Natural killer cell (primary cell): Measurements from ENCODE around the gene OLA1. TPM values are rescaled to one million over a fixed set of nuclear protein-coding genes. Genes with fewer than 3 reads are reported as not detected.

Experiments used
- ATAC-seq, 3 donors: fragments of 150-1000 bp in 2 of 3; fragments of 200-7000 bp in 1 of 3; cut with Tn5 transposase; 1 replicate in 1 of 3; 2 replicates in 2 of 3; pipeline ENCODE4 v1.10.0; 2021; ENCODE audit warnings: mild to moderate bottlenecking in 2 of 3, moderate library complexity in 2 of 3
- DNase-seq, 2 donors: peaks; one replicate each; pipeline versions ENCODE4 v3.0.0 to v3.0.0-alpha.2; 2013 to 2021; ENCODE audit warnings: mixed read lengths in 1 of 2
- H3K27ac ChIP-seq: one replicate; pipeline ENCODE4 v1.5.1; 2013; ENCODE audit warnings: mild to moderate bottlenecking, low read length
- H3K27me3 ChIP-seq: one replicate; pipeline ENCODE4 v1.6.1; 2013; ENCODE audit warnings: low read length; ENCODE audit not compliant: control insufficient read depth, insufficient read depth
- H3K36me3 ChIP-seq: one replicate; pipeline ENCODE4 v1.6.1; 2013; ENCODE audit warnings: low read length; ENCODE audit not compliant: control insufficient read depth, insufficient read depth
- H3K4me1 ChIP-seq: one replicate; pipeline ENCODE4 v1.6.1; 2013; ENCODE audit warnings: low read length; ENCODE audit not compliant: control insufficient read depth, insufficient read depth
- H3K4me3 ChIP-seq: one replicate; pipeline ENCODE4 v1.5.1; 2013; ENCODE audit warnings: low read length
- H3K9me3 ChIP-seq: one replicate; pipeline ENCODE4 v1.6.1; 2013; ENCODE audit warnings: low read length; ENCODE audit not compliant: control insufficient read depth, insufficient read depth
- H3K27ac Mint-ChIP-seq, 2 donors: one replicate each; pipeline ENCODE4 v1.8.0; 2022; ENCODE audit warnings: mild to moderate bottlenecking in 2 of 2, mixed read lengths in 2 of 2, moderate library complexity in 1 of 2
- H3K27me3 Mint-ChIP-seq, 2 donors: one replicate each; pipeline ENCODE4 v1.8.0; 2022; ENCODE audit warnings: low read depth in 2 of 2, mixed read lengths in 2 of 2
- H3K36me3 Mint-ChIP-seq: one replicate; pipeline ENCODE4 v1.8.0; 2022; ENCODE audit warnings: mixed read lengths
- H3K4me1 Mint-ChIP-seq, 2 donors: one replicate each; pipeline ENCODE4 v1.8.0; 2022; ENCODE audit warnings: mixed read lengths in 2 of 2
- H3K4me3 Mint-ChIP-seq: one replicate; pipeline ENCODE4 v1.8.0; 2022; ENCODE audit warnings: mild to moderate bottlenecking, moderate library complexity, mixed read lengths
- H3K9me3 Mint-ChIP-seq, 2 donors: one replicate each; pipeline ENCODE4 v1.8.0; 2022; ENCODE audit warnings: mixed read lengths in 2 of 2
- CTCF ChIP-seq: fragments of 200-600 bp; IDR thresholded peaks from one replicate; pipeline ENCODE4 v1.8.0; 2022; ENCODE audit warnings: antibody characterized with exemption
- WGBS: methylation state at CpG from one replicate; pipeline ENCODE4 v1.1.7; 2013; ENCODE audit warnings: missing lambda C conversion rate; ENCODE audit not compliant: insufficient coverage; 5-methylcytosine and 5-hydroxymethylcytosine counted together
- intact Hi-C: fragments of 100-400 bp; cut with micrococcal nuclease; formaldehyde crosslinking; loops from one replicate; pipeline ENCODE4 v1.14.2; 2022
- total RNA-seq, 4 donors: library from RNA; stranded (reverse); fragments of 120-200 nt in 1 of 4; gene quantifications; one replicate each; pipeline versions ENCODE4 v1.2.3 to v1.2.4, GENCODE V29; 2013 to 2022

OLA1 gene
- total RNA-seq, 3 donors from 2014 or later (not counting 1 experiment from before 2014, with no cell fraction given): 42.3 to 45.9 (median 43.9) TPM

GRCh38 chr2:174224125-174224524, 24.2 kb downstream of the OLA1 start:
- H3K27me3 Mint-ChIP-seq: no peaks in the 10 kb centered on the region
- H3K4me1 Mint-ChIP-seq: peaks cover 0 to 6% of the 10 kb centered on the region in 2 donors
- Histone ChIP-seq H3K27me3 (no peaks in the 10 kb centered on the region), H3K27ac (no peak overlapping the region), H3K4me3 (no peak overlapping the region), H3K36me3 (peaks cover 13% of the 10 kb centered on the region), H3K4me1 (no peaks in the 10 kb centered on the region), H3K9me3 (no peaks in the 10 kb centered on the region)
- no peak for DNase-seq
- H3K36me3 Mint-ChIP-seq: no peaks in the 10 kb centered on the region
- intact Hi-C loops: no loop called here
- WGBS: 99% methylated on average over 5 of the region's 5 CpGs
- no peak overlapping the region for H3K4me3 Mint-ChIP-seq
- no peak for ATAC-seq
- no peak for TF ChIP-seq CTCF
- no peaks in the 10 kb centered on the region for H3K9me3 Mint-ChIP-seq
- H3K27ac Mint-ChIP-seq: no peak overlapping the region

- TF ChIP-seq CTCF: no peak
- no peak for ATAC-seq
- Mint-ChIP-seq H3K9me3 (no peaks in the 10 kb centered on the region), H3K4me1 (peaks cover 0 to 6% of the 10 kb centered on the region in 2 donors), H3K27me3 (no peaks in the 10 kb centered on the region), H3K36me3 (no peaks in the 10 kb centered on the region), H3K4me3 (no peak overlapping the region), H3K27ac (no peak overlapping the region)
- WGBS: no CpG with 5 or more reads among the region's 3 CpGs
- Histone ChIP-seq H3K4me3 (no peak overlapping the region), H3K36me3 (peaks cover 13% of the 10 kb centered on the region), H3K4me1 (no peaks in the 10 kb centered on the region), H3K27me3 (no peaks in the 10 kb centered on the region), H3K9me3 (no peaks in the 10 kb centered on the region), H3K27ac (no peak overlapping the region)
- intact Hi-C loops: no loop called here
- no peak for DNase-seq
Observed at GRCh38 chr2:174223388-174223787, 24.9 kb downstream of the OLA1 start.

DNA sequence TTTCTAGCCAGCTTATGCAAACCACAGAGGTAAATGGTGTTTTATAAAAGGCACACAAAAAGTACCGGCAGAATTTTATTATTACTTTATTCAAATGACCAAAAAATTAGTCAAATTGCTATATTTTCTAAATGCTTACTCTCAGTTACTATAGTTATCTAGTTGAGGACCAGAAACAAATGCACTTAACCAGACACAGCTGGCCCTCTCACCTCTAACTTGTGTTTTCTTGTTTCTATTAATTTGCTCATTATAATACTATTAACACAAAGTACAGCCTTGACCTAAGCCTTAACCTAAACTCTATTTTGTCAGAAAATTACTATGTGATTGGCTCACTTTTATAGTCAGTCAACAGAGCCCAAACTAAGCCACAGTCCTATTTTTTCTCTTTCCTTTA, 26.2 kb downstream of the OLA1 start:
- intact Hi-C loops: no loop called here
- WGBS: no CpG with 5 or more reads among the region's 1 CpG

More for the DNA sequence above, 26.2 kb downstream of the OLA1 start:
- Mint-ChIP-seq H3K27me3 (no peaks in the 10 kb centered on the region), H3K36me3 (no peaks in the 10 kb centered on the region), H3K4me3 (no peak overlapping the region), H3K9me3 (no peaks in the 10 kb centered on the region), H3K27ac (peak overlapping the region in 1 of 2 donors; percentile 11), H3K4me1 (peaks cover 0 to 10% of the 10 kb centered on the region in 2 donors)
- DNase-seq (no peak), ATAC-seq (no peak)
- H3K27me3 ChIP-seq: no peaks in the 10 kb centered on the region
- no peaks in the 10 kb centered on the region for H3K9me3 ChIP-seq
- H3K4me1 ChIP-seq: no peaks in the 10 kb centered on the region
- no peak for TF ChIP-seq CTCF
- H3K36me3 ChIP-seq: peaks cover 10% of the 10 kb centered on the region
- no peak overlapping the region for H3K27ac ChIP-seq
- no peak overlapping the region for H3K4me3 ChIP-seq
